NCI-H510A (cell line): Measurements from ENCODE around the gene OSBPL6.
"Not testable (repeated sequence)": the region's sequence is repeated elsewhere in the genome, so short reads cannot be mapped to it uniquely, and the experiment has no call there.

ENCODE experiments used
- DNase-seq: peaks from one replicate; lab custom pipeline; 2025; lab: John Stamatoyannopoulos, UW

Gene OSBPL6

DNA sequence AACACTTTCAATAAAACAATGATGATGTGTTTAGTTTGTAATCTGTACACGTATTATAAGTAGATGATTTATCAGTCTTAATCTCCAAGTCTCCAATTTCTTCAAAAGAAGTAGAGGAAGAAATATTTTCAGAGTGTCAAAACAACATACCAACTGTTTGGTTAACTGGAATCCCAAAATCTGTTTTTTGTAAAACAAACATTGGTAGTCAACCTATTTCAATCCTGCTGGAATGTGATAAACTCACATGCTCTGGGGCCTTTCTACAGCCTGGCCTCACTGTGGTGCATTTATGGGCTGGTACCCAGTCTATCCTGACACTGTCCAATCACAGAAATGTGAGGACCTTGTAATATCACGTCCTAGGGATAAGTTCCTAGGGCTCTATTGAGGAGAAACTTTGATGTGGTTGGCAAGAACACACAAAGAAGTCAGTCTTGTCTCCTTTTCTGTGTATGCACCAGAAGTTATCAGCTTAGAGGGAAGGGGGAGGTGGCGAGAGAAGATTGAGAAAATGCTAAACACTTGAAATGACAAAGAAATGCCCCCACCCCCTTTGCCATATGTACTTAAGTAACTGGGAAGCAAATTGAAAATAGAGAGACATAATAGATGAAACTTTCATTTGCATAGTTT, 209.5 kb downstream of the OSBPL6 start:
- peak; percentile 11 for DNase-seq

- DNase-seq = peak; percentile 89
Measured at GRCh38 chr2:178404368-178404767, 210.1 kb downstream of the OSBPL6 start.

DNA sequence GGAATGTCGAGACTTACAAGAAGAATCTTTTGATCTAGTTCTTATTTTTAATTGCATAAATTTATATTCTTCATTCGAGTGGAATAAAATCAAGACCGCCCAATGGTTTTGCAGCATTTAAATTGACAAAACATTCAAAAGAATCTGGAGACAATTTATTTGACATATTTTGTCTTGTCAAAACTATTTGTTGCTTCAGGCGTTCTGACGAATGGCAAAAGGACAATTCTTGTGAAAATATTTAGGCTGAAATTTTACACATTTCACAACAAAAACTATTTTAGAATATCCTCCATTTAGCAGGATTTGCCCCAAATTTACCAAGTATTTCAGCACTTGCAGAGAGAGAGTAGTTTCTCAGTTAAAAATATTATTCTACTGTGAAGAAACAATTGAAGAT, 214.9 kb downstream of the OSBPL6 start:
- DNase-seq = no peak

DNA sequence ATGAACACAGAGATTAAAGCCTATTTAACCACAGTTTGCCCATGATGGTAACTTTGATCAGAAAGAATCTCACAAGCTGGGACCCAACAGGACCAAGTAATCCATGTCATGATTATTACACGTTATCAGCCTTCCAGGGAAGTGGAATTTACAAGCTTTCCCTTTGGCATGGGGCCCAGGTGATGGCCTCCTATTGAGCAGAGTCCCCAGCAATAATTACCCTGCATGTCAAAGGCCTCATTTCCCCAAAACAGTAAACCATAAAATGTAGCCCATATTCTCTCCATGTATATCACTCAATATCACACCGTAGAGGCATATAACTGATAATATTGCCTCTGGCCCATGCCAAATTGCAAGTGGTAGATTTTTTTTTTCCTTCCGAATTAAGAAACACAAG, 217.7 kb downstream of the OSBPL6 start:
- no peak for DNase-seq

- DNase-seq = not testable (repeated sequence)
Measured at GRCh38 chr2:178412453-178412852, 218.1 kb downstream of the OSBPL6 start.

- DNase-seq = peak; percentile 93
Measured at GRCh38 chr2:178413472-178414265, 219.4 kb downstream of the OSBPL6 start.

GRCh38 chr2:178414266-178415247, 220.2 kb downstream of the OSBPL6 start:
- DNase-seq = peak; percentile 99

- DNase-seq = no peak
Measured at GRCh38 chr2:178415979-178416378, 221.7 kb downstream of the OSBPL6 start.

DNA sequence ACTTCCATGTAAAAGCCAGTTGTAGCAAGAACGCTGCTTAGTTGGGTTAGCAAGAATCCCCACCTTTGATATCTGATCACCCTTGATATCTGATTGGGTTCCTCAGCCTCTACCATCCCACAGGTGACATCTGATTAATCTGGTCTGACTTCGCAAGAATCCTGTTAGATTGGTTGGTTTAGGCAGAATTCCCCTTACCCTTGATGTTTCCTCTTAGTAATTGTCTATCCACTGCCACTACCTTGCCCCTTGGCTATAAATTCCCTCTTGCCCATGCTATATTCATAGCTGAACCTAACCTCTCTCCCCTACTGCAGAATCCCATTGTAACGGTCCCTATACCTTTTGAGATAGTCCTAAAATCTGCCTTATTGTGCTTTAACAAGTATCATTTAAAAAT, 223.6 kb downstream of the OSBPL6 start:
- DNase-seq = no peak

- DNase-seq = no peak
Measured at GRCh38 chr2:178418426-178418825, 224.1 kb downstream of the OSBPL6 start.

GRCh38 chr2:178419123-178419522, 224.8 kb downstream of the OSBPL6 start:
- DNase-seq = no peak

GRCh38 chr2:178420463-178420999, 226.2 kb downstream of the OSBPL6 start:
- no peak for DNase-seq

DNA sequence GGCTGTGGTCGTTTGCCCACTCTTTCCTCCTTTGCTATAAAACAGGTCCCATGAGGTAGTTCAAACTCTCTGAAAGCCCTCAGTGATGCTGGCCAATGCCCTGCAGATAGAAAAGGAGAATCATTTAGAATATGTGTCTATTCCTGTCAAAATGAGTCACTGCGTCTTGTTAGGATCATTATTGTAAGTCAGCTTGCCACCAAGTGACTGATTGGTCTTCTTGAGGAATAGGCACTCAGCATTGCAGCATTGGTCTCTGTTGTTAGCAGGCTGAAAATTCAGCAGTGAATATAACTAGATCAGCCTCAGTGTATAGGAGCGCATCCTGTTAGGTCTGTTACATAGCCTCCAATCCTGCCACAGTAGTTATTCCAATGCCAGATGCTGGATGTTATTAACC, 227.8 kb downstream of the OSBPL6 start:
- no peak for DNase-seq

DNA sequence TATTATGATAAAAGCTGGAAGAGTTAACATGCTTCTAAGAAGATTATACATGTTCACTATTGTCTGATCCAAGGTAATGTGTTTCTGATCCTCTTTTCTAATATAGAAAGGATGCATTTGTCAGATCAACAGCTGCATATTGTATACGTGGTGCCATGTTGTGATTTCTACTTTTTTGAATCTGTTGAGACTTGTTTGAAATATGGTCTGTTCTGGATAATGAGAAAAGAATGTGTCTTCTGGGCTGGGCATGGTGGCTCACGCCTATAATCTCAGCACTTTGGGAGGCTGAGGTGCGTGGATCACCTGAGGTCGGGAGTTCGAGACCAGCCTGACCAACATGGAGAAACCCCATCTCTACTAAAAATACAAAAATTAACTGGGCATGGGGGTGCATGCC, 229.4 kb downstream of the OSBPL6 start:
- DNase-seq = not testable (repeated sequence)

- no peak for DNase-seq
Measured at GRCh38 chr2:178425255-178425827, 231.0 kb downstream of the OSBPL6 start.

- no peak for DNase-seq
Measured at GRCh38 chr2:178426388-178426787, 232.1 kb downstream of the OSBPL6 start.

- DNase-seq = no peak
Measured at GRCh38 chr2:178427458-178427857, 233.1 kb downstream of the OSBPL6 start.

- DNase-seq = no peak
Measured at GRCh38 chr2:178428396-178428806, 234.1 kb downstream of the OSBPL6 start.

DNA sequence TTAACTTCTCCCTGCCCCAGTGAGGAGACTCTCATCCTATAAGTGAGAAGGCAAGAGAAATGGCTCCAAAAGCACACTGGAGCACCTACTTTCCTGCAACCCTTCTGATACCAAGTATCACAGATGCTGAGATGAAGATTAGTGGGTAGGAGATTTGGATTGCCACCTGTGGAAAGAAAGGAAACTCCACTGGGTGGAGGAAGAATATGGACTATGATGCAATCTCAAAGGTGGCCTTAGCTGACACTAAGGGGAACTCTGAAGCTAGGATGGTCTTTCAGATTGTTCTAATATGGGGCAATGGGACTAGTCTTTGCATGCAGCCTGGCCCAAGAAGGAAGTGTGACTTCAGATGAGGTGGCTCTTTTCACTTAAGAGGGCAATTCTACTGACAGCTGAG, 235.0 kb downstream of the OSBPL6 start:
- no peak for DNase-seq

DNA sequence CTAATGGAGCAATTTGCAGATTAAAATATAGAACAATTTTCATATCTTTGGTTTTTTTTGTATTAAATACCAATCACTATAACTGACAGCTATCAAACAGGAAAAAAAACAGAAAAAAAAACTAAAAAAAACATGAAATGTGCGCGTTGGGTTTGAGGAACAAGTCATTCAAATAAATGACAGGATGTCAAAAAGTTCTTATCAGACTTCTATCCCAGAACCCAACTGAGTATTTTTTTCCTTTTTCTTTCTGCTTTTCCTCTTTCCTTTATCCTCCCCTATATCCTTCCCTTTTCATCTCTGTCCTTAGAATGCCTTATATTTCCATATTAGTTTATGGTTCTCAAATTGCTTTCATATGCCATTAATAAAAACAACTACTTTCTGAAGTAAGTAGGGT, 242.3 kb downstream of the OSBPL6 start:
- no peak for DNase-seq

DNA sequence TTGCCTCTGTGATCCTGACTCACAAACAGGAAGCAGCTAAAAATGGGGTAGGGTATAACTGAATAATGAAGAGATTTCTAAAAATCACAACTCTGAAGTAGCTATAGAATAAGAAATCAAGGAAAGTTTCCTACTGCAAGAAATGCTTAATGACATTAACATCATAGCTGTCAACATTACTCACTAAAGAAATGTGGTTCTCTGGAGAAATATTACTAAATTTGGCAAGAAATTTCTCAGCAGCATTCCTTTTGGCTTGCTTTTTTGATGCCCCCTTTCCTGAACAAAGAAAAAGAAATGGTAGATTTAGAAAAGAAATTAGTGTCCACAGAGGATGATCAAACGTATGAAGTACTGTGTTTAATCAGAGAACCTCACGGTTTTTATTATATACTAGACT, 247.1 kb downstream of the OSBPL6 start:
- no peak for DNase-seq
